T-helper 2 cell treated with Interferon-gamma antibody and Interleukin-4, amounts not matched to agents 100 ng/mL and 5 ng/mL, for 36 hours (primary cell): Measurements from ENCODE around the gene MVK. TPM values are rescaled to one million over a fixed set of nuclear protein-coding genes. Genes with fewer than 3 reads are reported as not detected.

Experiments
- intact Hi-C: fragments of 100-400 bp; cut with micrococcal nuclease; formaldehyde crosslinking; loops from one replicate; pipeline ENCODE4 v1.15.1; 2023
- total RNA-seq: library from RNA; stranded (reverse); gene quantifications from 2 replicates; pipeline ENCODE4 v1.2.3, GENCODE V29; 2022

The MVK gene
- total RNA-seq, 1 donor from 2014 or later, result 15.6 TPM

DNA sequence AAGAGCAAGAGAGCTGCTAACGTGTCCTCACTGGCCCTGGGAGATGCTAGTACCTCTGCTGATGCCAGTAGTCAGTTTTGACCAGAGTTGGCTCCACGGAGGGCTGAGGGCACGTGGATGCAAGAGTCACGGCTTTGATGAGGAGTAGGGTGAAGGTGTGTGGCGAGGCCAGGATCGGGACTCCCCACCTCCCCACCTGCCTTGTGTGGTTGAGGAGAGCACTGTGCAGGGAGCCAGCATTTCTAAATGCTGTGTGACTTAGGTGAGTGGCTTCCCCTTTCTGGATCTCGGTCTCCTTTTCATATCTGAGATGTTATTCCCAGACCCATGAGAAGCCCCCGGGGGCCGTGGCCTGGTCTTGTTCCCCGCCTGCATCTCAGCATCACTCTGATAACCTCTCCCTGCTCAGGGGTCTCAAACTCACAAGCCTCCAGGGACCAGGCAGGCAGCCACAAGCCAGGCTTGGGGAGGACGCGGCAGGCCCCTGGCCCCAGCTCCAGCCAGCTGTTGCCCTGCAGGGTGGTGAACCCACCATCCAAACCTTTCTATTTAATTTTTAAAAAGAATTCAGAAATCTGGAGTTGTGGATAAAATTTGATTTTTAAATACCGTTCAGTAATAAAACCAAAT is 32.1 kb downstream of the MVK start:
- intact Hi-C loops, result no loop called here

DNA sequence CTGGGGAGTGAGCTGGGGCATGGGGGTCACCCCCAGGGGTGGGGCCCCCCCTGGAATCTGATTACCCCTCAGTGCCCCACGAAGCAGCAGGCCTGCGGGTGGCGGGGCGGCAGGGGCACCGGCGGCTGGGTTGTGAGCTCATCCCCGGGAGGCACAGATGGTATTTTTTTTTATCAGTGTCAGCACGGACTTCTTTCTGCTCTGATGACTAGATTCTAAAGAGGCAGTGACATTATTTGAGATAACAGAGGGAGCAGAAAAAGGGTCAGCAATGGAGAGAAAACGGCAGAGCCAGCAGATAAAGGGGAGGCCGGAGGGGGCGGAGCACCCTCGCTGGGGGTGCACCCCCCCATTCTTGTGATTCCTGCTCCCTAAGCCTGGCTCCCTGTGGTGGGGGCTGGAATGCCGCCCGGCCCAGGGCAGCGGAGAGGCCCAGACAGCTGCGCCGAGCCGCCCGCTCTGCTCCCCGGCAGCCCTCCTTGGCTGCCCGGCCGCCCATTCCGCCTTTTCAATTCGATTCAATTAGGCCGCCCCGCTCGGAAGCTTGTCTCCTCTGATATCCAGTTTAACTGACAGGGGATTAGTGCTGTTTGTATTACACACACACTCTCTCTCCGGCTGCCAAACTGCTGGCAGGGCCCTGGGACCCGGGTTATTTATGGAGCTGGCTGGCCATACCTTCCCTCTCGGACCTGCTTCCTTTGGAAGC is 32.9 kb downstream of the MVK start:
- intact Hi-C loops, result no loop called here

DNA sequence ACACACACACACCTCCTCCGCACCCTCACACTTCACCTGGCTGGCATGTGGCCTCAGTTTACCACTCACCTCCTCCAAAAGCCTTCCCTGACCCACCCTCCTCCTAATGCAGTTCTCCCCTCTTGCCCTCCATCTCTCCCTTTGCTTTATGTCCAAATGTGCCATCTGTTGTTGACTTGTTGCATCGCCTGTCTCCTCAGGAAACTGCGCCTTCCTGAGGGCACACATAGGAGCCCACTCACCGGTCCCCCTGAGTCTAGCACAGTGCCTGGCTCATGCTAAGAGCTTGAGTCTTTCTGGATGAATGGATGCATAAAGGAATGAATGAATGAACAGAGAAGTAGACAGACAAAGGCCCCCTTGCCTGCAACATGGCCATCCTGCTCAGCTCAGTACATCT is 34.0 kb downstream of the MVK start:
- intact Hi-C loops, result no loop called here

DNA sequence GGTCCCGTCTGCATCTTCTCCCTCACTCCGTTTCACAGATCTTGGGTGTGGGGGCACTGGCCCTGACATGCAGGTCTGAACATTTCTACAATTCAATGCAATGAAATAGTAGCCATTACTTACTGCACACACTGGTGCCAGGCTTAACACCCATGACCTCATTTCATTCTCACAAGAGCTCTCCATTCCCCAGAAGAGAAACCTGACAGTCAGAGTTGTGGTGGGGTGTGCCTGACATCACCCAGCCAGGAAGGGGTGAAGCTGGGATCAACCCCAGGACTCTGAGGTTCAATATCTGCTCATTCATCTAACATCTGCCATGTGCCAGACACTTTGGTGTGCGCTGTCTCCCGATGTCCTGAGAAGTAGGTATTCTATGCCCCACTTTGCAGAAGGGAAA is 34.7 kb downstream of the MVK start:
- intact Hi-C loops, result no loop called here

DNA sequence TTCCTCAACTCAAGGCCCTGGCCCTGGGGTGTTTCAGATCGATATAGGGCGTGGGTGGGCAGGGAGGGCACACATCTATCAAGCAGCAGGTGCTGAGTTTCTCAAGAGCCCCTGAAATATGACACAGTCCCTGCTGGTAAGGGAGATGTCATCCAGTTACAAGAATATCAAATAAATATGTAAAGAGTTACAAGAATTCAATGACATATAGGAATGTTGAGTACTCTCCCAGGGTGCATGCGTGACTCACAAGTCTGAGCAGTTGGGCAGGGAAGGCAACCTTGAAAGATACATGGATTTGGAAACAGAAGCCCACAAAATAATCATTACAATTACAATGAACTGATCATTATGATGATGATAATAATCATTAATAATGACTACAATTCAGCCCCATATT is 35.2 kb downstream of the MVK start:
- intact Hi-C loops, result no loop called here

DNA sequence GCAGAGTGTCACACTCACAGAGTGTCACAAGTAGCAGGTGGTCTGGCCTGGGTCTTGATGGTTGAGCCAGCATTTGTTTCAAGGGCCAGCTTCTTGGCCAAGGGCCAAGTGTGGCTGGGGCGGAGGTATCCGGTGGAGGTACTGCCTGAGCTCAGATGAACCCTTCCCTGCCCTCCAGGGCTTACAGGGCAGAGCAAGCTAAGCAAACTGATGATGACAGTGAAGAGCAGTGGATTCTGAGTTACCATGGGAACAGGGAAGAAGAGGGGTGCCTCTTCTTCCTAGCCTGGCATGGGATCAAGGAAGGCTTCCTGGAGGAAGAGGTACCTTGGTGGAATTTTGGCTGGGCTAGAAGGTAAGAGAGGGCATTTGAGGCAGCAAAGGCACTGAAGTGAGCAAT is 35.7 kb downstream of the MVK start:
- intact Hi-C loops, result no loop called here

DNA sequence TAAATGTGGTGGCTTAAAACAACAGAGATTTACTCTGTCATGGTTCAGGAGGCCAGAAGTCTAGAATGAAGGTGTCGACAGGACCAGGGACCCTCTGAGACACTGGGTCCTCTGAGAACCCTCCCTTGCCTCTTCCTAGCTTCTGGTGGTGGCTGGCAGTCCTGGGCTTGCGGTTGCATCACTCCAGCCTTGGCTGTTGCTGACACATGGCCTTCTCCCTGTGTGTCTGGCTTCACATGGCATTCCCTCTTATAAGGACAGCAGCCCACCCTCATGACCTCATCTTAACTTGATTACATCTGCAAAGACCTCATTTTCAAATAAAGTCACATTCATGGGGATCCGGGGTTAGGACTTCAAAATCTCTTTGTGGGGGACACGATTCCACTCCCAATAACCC is 36.9 kb downstream of the MVK start:
- intact Hi-C loops, result no loop called here

DNA sequence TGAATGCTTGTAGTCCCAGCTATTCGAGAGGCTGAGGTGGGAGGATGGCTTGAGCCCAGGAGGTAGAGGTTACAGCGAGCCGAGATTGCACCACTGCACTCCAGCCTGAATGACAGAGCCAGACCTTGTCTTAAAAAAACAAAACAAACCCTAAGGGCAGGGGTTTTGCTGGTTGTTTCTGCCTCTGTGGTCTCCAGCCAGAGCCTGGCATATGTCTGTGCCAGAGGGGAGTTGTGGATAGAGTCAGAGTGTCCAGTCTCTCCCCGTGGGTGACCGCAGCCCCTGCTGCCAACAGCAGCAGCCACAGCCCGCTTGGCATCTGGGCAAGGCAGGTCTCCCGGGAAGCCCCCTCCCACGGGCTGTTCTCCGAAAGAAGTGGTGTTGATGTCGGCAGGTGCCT is 37.6 kb downstream of the MVK start:
- intact Hi-C loops, result no loop called here

DNA sequence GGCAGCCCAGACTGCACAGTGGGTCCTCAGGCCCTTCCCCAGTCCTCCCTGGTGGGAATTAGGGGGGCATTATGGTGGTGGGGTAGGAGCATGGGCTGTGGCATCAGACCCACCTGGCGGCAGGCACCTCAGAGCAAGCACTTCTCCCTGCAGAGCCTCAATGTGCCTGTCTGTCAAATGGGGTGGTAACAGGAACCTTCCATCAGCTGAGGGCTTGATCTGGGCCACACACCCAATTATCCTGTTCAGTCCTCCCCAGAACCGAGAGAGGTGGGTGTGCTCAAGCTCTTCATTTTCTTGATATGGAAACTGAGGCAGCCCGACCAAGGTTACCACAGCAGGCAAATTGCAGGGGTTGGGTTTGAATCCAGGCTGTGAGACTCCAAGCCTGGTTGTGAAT is 38.4 kb downstream of the MVK start:
- intact Hi-C loops, result no loop called here

DNA sequence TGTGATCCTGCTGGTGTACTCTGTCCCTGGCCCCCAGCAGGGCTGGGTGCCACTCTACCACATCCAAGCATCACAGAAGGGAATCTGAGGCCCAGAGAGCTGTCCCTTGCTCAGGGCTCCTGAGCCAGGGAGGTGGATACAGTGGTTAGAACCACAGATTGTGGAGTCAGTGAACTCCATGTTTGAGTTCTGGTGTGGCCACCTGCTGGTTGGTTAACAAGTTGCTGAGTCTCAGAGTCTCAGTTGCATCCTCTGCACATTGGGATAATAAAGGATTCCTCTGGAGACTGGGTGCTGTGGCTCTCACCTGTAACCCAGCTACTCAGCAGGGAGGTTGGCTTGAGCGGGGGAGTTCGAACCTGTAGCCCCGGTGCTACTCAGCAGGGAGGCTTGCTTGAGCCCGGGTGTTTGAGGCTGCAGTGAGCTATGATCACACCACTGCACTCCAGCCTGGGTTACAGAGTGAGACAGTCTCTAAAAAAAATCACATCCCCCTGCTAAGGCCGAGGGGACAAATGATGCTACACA is 39.4 kb downstream of the MVK start:
- intact Hi-C loops, result no loop called here

DNA sequence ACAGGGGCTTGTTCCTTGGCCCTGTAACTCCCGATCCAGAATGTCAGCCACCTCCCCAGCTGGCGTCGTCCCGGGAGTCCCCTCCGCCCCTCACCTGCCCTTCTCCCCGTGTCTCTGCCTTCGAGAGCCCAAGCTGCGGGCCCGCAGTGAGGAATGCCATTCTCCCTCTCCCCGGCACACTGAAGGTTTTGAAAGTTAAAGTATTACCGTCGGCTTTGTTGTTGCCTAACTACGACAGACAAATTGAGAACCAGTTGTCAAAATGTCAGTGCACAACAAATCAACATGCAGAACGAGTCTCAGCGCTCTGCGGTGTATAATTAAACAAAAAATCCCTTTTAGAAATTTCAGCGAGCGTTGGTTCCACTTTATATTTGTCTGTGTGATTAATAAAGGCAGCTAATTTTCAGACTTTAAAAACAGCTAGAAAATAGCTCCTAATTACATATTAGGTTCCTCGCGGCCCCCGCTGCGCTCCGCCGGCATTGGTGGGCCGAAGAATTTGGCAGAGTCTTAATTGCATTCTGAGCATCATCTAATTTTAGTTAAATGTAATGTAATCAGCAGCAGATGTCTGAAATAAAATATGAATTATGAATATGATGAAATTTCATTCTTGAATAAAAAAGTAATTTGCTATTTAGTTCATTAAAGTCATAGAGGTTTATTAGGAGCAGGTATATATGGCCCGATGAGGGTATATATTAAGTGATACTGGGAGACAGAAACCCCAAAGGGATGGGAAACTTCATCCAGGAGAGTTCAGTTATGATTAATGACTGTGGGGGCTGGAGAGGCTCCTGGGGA is 40.3 kb downstream of the MVK start:
- intact Hi-C loops, result no loop called here

DNA sequence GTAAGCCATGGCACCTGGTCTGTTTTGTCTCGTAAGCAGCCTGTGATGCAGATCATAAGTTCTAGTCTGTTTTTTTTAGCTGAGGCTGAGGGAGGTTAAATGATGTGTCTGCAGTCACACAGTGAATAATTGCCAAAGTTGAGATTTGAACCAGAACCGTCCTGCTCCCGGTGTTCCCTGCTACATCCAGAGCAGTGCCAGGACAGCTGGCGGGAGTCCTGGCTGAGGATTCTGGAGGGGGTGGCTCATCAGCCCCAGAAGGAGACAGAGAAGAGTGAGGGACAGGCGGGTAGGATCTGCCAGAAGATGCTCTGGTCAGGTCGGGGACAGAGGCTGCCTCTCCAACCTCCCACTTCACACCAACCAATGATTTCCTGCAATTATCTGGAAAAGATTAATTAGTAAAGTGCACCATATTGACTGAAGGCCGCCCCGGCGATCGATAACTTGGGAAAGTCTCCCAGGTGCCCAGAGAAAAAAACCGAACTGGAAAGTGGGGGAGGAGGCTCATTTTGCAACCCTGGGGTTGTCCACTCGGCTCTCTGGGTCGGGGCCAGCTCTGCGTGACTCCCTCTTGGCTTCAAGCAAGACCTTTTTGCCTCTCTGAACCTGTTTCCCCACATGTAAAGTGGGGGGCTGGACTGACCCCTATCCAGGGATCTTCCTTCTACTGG is 42.1 kb downstream of the MVK start:
- intact Hi-C loops, result no loop called here

DNA sequence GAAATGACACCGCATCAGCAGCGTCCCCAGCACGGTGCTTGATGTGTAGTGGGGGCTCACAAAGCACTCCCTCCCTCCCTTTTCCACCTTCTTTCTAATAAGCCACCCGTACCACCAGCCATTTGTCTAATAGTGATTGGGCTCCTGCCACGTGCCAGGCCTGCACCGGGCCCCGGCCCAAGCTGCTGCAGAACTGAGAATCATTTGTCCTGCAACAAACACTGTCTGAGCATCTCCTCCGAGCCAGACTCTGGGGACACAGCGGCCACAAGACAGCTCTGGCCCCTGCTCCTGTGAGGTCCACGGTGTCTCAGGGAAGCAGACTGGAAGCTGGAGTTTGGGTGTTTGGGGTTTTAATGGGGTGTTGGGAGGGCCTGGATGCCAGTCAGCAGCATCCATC is 43.9 kb downstream of the MVK start:
- intact Hi-C loops, result no loop called here

DNA sequence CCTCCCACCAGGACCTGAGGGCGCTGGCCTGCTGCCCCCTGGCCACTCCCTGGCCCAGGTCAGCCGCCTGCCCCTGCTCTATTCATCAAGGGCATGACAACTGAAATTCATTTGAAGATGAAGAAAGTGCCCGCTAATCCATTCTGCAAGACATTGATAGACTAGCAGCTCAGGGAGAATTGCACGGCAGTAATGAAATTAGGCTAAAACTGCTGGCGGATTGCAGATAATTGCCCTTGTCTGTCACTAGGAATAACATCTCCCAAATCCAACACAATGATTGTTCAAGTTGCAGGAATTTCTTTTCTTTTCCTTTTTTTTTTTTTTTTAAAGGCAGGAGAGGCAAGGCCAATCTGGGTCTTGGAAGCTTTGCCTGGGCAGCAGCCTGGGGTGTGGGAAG is 44.5 kb downstream of the MVK start:
- intact Hi-C loops, result no loop called here

DNA sequence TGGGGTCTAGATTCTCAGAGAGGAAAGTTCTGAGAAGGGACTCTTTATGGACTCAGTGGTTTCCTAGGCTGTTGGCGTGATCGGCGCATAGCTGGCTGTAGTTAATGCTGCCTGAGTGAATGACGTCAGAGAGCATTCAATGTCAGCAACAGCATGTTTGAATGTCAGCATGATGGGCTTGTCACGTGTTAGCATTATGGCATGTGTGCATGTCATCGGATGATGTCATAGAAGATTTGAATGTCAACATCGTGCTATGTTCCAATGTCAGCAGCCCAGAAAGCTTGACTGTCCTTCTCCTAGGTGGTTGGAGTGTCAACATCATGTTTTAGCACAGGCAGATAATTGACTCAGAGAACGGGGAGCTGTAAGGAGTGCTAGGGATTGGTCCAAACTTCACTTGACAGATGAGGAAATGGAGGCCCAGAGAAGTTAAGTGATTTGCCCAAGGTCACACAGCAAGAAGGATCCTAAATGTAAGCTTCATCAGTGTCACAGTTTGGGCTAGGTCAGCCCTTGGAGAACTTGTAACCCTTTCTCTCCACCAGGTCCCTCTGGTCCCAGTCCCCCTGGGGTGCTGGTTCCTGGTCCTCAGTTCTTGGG is 45.5 kb downstream of the MVK start:
- intact Hi-C loops, result no loop called here

DNA sequence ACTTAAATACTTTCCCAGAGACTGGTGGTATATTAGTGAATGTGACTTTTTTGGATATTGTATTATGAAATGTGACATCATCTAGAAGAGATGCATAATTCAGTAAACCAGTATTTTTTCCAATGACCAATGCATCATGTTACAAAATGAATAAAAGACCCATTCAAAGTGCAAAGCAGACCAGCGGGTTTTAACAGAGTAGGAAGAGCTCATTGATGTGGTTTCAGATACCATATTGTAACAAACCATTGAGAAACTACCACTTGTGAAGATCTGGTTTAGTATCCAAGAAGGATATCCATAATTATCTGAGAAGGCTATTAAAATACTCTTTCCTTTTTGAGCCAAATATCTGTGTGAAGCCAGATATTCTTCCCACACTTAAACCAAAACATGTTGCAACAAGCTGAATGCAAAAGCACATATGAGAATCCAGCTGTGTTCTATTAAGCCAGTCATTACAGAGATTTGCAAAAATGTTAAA is 47.7 kb downstream of the MVK start:
- intact Hi-C loops, result no loop called here

DNA sequence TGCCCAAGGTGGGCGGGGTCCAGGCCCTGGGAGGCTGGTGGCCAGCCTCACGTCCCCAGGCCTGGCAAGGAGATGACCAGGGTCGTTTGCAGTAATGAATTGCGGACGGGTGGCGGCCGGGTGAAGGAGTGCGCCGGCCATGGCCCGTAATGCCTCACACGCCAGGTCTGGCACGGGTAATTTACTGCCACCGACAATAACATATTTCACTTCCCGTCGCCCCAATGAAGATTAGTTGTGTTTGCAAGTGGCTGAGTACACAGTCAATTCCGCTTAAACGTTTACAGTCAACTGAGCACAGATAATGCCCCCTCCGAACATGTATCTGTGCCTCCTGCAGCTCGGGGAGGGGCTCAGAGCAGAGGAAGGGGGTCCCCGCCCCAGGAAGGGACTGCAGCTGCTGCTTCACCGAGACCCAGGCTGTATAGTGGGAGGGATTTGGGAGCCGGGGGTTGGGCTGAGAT is 48.3 kb downstream of the MVK start:
- intact Hi-C loops, result no loop called here

DNA sequence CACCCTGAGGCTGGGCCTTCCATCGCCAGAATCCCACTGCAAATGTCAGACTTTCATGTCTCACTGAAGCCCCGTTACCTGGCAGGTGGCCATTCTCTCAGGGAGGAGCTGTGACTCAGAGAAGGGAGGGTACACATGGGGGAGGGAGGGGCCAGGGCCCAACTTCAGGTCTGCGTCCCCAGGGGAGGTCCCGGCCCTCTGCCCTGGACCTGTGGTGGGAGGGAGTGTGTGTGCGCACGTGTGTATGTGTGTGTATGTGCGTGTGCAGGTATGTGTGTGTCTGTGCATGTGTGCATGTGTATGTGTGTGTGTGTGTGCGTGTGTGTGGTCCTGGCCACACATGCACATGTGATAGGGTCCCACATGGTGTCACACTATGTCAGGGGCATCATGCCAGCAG is 50.9 kb downstream of the MVK start:
- intact Hi-C loops, result no loop called here

DNA sequence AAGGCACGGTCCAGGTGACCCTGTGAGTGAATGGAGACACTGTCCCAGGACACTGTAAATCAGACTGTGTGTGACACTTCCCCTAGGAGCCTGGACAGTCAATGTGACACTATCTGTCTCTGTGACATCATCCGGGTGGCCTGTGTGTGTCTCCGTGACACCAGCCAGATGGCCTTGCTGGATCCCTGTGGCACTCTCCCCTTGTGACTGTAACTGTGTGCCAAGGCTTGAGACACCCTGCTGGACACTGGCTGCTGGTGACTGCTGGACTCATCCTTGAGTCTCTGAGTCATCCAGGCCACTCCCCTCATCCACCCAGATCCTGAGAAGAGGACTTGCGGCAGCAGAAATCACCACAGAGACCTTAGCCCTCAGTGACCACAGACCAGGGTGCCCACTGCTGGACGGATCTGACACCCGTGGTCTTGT is 51.6 kb downstream of the MVK start:
- intact Hi-C loops, result no loop called here

DNA sequence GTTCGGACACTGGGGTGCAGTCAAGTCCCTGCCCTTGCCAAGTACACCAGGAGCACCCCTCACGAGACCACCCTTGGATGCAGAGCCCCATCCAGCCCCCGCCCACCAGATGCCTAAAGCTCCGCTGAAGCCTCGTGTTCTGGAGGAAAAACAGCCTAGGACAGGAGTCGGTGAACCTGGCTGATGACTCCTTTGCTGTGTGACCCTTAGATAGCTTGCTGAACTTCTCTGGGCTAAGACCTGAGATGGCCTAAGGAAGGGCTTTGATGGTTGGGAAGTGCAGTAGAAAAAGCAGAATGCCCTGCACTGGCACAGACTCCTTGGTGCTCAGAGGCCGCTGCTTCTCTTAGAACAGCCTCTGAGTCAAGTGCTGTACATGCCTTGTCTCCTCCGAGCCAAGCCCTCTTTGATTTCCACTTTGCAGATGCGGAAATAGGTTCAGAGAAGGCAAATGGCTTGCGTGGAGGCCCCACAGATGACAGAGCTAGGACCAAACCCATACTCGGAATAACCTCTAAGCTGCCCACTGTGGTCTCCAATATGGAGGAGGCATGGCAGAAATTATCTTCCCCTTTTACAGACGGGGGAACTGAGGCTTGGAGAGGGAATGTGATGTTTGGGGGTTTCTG is 52.3 kb downstream of the MVK start:
- intact Hi-C loops, result no loop called here
